Endothelial cell of umbilical vein (primary cell): Measurements from ENCODE around the gene SULT1C3. TPM values are rescaled to one million over a fixed set of nuclear protein-coding genes. Genes with fewer than 3 reads are reported as not detected.

Source experiments
- BruUV-seq: library from RNA; stranded (reverse); fragments of 400-500 nt; replicated peaks from 2 replicates; lab custom pipeline; 2021; lab: Mats Ljungman, UMichigan
- CTCF ChIA-PET: fragments of 300-600, 350-600 bp; sonication (Branson Sonifier 250); formaldehyde crosslinking; loops from one replicate; lab custom pipeline; 2021; ENCODE audit warnings: antibody characterized with exemption, inconsistent platforms; lab: Charles Lee
- POLR2A ChIA-PET: fragments of 300-600, 350-600 bp; sonication (Branson Sonifier 250); formaldehyde crosslinking; loops from one replicate; lab custom pipeline; 2021; ENCODE audit warnings: antibody characterized with exemption, inconsistent platforms; lab: Charles Lee
- DNase-seq: peaks from one replicate; pipeline ENCODE4 v3.0.0-alpha.2; 2011; ENCODE audit warnings: low read depth, low spot score
- FAIRE-seq: peaks from 2 replicates; lab custom pipeline; 2011; peaks lifted over from hg19 to GRCh38; lab: Jason Lieb, UNC
- H2AFZ ChIP-seq: 2 replicates; pipeline ENCODE4 v1.6.0; 2012; ENCODE audit warnings: low read depth, low read length, control low read depth, inconsistent platforms
- H3K27ac ChIP-seq: 2 replicates; pipeline ENCODE4 v1.5.1; 2011; ENCODE audit warnings: low read depth, mild to moderate bottlenecking, control low read depth, low read length, moderate library complexity; ENCODE audit not compliant: insufficient read depth
- H3K27me3 ChIP-seq, 2 experiments: 2 replicates each; pipeline versions ENCODE4 v1.6.0 to v1.6.1; 2011; ENCODE audit warnings: low read length in 2 of 2, mixed read lengths in 1 of 2; ENCODE audit not compliant: control insufficient read depth in 2 of 2, insufficient read depth in 2 of 2
- H3K36me3 ChIP-seq, 2 experiments: 2 replicates in 1 of 2; 3 replicates in 1 of 2; pipeline ENCODE4 v1.5.1; 2011; ENCODE audit warnings: low read length in 2 of 2, mild to moderate bottlenecking in 1 of 2, moderate library complexity in 1 of 2; ENCODE audit not compliant: control insufficient read depth in 2 of 2, insufficient read depth in 2 of 2; ENCODE audit errors: extremely low read depth in 1 of 2
- H3K4me1 ChIP-seq: 3 replicates; pipeline ENCODE4 v1.5.1; 2011; ENCODE audit warnings: mild to moderate bottlenecking, low read length; ENCODE audit not compliant: control insufficient read depth, insufficient read depth; ENCODE audit errors: extremely low read depth
- H3K4me2 ChIP-seq: 2 replicates; pipeline ENCODE4 v1.6.1; 2011; ENCODE audit warnings: low read length, control low read depth, mixed read lengths; ENCODE audit not compliant: insufficient read depth
- H3K4me3 ChIP-seq, 3 experiments: fragments of 200-600 bp in 1 of 3; sonication (generic), shearing (Covaris generic) in 1 of 3; replicated peaks in 1 of 3; 2 replicates each; pipeline ENCODE4 v1.5.1; 2011 to 2016; ENCODE audit warnings: control low read depth in 3 of 3, low read length in 3 of 3, mild to moderate bottlenecking in 2 of 3, inconsistent platforms in 1 of 3, low read depth in 1 of 3, moderate library complexity in 1 of 3; ENCODE audit not compliant: insufficient read depth in 1 of 3
- H3K79me2 ChIP-seq: 2 replicates; pipeline ENCODE4 v1.6.0; 2012; ENCODE audit warnings: low read length, inconsistent platforms; ENCODE audit not compliant: control insufficient read depth, insufficient read depth
- H3K9ac ChIP-seq: replicated peaks from 2 replicates; pipeline ENCODE3; 2011; ENCODE audit warnings: low read length, control low read depth; ENCODE audit not compliant: insufficient read depth; ENCODE audit errors: extremely low read depth
- H3K9me1 ChIP-seq: replicated peaks from 3 replicates; pipeline ENCODE4 v1.6.0; 2011; ENCODE audit warnings: mild to moderate bottlenecking, low read length; ENCODE audit not compliant: control insufficient read depth, insufficient read depth; ENCODE audit errors: extremely low read depth
- H3K9me3 ChIP-seq: replicated peaks from 2 replicates; pipeline ENCODE4 v1.5.1; 2012; ENCODE audit warnings: low read length, inconsistent platforms; ENCODE audit not compliant: control insufficient read depth, insufficient read depth
- H4K20me1 ChIP-seq: replicated peaks from 2 replicates; pipeline ENCODE3; 2011; ENCODE audit warnings: mild to moderate bottlenecking, low read length; ENCODE audit not compliant: control insufficient read depth, insufficient read depth; ENCODE audit errors: extremely low read depth
- EZH2 ChIP-seq: IDR thresholded peaks from 2 replicates; pipeline ENCODE4 v1.6.1; 2012; ENCODE audit warnings: borderline replicate concordance, low read depth, mild to moderate bottlenecking, moderate library complexity, low read length, inconsistent platforms; ENCODE audit not compliant: severe bottlenecking
- FOS ChIP-seq: IDR thresholded peaks from 2 replicates; pipeline ENCODE4 v1.6.1; 2011; ENCODE audit warnings: mild to moderate bottlenecking, low read length, moderate library complexity, borderline replicate concordance; ENCODE audit not compliant: insufficient read depth
- JUN ChIP-seq: IDR thresholded peaks from 2 replicates; pipeline ENCODE4 v1.6.1; 2011; ENCODE audit warnings: borderline replicate concordance, low read depth; ENCODE audit not compliant: insufficient read length, insufficient read depth
- MAX ChIP-seq: IDR thresholded peaks from 2 replicates; pipeline ENCODE4 v1.6.1; 2011; ENCODE audit not compliant: insufficient read depth, insufficient read length
- MYC ChIP-seq: IDR thresholded peaks from one replicate; pipeline ENCODE4 v1.6.1; 2011; ENCODE audit warnings: mild to moderate bottlenecking, low read depth, low read length
- POLR2A ChIP-seq: IDR thresholded peaks from 2 replicates; pipeline ENCODE4 v1.6.1; 2012; ENCODE audit warnings: low read depth, mild to moderate bottlenecking, control low read depth, low read length
- dilution Hi-C: fragments of 300-500 bp; cut with MboI; formaldehyde crosslinking; loops from one replicate; pipeline ENCODE4 v1.15.0; 2019; ENCODE audit warnings: low sequenced_read_pairs; ENCODE audit not compliant: extremely low pct_ligation_motif_present
- intact Hi-C: fragments of 100-400 bp; cut with micrococcal nuclease; formaldehyde crosslinking; loops from one replicate; pipeline ENCODE4 v1.10.0; 2022
- polyA plus RNA-seq, 4 experiments: library from polyadenylated mRNA; depleted of rRNA in 3 of 4; stranded (reverse) in 3 of 4; unstranded in 1 of 4; fragments of >200 nt; gene quantifications; 2 replicates each; pipeline versions ENCODE4 v1.2.1 to v1.2.3, GENCODE V29; 2011 to 2012; ENCODE audit warnings: missing spikeins in 1 of 4
- total RNA-seq: library from RNA; stranded (reverse); gene quantifications from 2 replicates; pipeline ENCODE4 v1.2.3, GENCODE V29; 2021
- TF ChIP-seq, protein P1 (sequence below), 2 donors: IDR thresholded peaks; 1 replicate in 1 of 2; 2 replicates in 1 of 2; pipeline ENCODE4 v1.5.1; 2011; ENCODE audit warnings: low read length in 2 of 2, mild to moderate bottlenecking in 2 of 2, moderate library complexity in 2 of 2, control low read depth in 1 of 2, inconsistent platforms in 1 of 2, low read depth in 1 of 2; ENCODE audit not compliant: insufficient read depth in 1 of 2; ENCODE audit errors: extremely low read depth in 1 of 2

Gene SULT1C3
- total and polyA plus RNA-seq, 2 donors (not counting 3 experiments of a cell fraction or from before 2014, with no cell fraction given), result not detected

- ChIA-PET CTCF (no interaction called here), POLR2A (no interaction called here)
- Histone ChIP-seq H4K20me1 (no peaks in the 10 kb centered on the region), H3K79me2 (no peaks in the 10 kb centered on the region), H3K4me1 (no peaks in the 10 kb centered on the region), H3K4me3 (no peak overlapping the region), H3K9me1 (no peaks in the 10 kb centered on the region), H2AFZ (no peak overlapping the region), H3K27me3 (no peaks in the 10 kb centered on the region), H3K9me3 (no peaks in the 10 kb centered on the region), H3K9ac (no peak overlapping the region), H3K4me2 (no peak overlapping the region), H3K27ac (no peak overlapping the region), H3K36me3 (no peaks in the 10 kb centered on the region)
- DNase-seq (no peak), FAIRE-seq (no peak)
- TF ChIP-seq JUN (no peak), MAX (no peak), MYC (no peak), FOS (no peak), POLR2A (no peak), EZH2 (no peak)
- TF ChIP-seq, protein P1, sequence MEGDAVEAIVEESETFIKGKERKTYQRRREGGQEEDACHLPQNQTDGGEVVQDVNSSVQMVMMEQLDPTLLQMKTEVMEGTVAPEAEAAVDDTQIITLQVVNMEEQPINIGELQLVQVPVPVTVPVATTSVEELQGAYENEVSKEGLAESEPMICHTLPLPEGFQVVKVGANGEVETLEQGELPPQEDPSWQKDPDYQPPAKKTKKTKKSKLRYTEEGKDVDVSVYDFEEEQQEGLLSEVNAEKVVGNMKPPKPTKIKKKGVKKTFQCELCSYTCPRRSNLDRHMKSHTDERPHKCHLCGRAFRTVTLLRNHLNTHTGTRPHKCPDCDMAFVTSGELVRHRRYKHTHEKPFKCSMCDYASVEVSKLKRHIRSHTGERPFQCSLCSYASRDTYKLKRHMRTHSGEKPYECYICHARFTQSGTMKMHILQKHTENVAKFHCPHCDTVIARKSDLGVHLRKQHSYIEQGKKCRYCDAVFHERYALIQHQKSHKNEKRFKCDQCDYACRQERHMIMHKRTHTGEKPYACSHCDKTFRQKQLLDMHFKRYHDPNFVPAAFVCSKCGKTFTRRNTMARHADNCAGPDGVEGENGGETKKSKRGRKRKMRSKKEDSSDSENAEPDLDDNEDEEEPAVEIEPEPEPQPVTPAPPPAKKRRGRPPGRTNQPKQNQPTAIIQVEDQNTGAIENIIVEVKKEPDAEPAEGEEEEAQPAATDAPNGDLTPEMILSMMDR (IDR thresholded peaks at IDR 0.05; ENCODE audit: extremely low read depth in 1 of 2, insufficient read depth in 1 of 2, low read depth in 1 of 2, low read length in 2 of 2), result no peak
- intact Hi-C loops, result no loop called here
- dilution Hi-C loops, result no loop called here
- no TSS peak for BruUV-seq
Measured at GRCh38 chr2:108279468-108279867, 39.7 kb downstream of the SULT1C3 start.
